GM12878 (cell line): ENCODE measurements around the gene CUZD1. TPM values are rescaled to one million over a fixed set of nuclear protein-coding genes. Genes with fewer than 3 reads are reported as not detected.
"Not testable (repeated sequence)": the region's sequence is repeated elsewhere in the genome, so short reads cannot be mapped to it uniquely, and the experiment has no call there.

Experiments
- ATAC-seq: fragments of 200-7000 bp; cut with Tn5 transposase; 3 replicates; pipeline ENCODE4 v1.9.1; 2020; ENCODE audit warnings: mild to moderate bottlenecking, moderate library complexity
- BruUV-seq: library from RNA; stranded (reverse); fragments of 400-500 nt; replicated peaks from 2 replicates; lab custom pipeline; 2021; lab: Mats Ljungman, UMichigan
- CTCF ChIA-PET: fragments of 300-600 bp; sonication (Branson Sonifier 250); formaldehyde crosslinking; extraction: SDS; loops from one replicate; lab custom pipeline; 2021; ENCODE audit warnings: inconsistent platforms; lab: Yijun Ruan, JAX
- POLR2A ChIA-PET: fragments of 350-600 bp; formaldehyde crosslinking; extraction: SDS; loops from one replicate; lab custom pipeline; 2021; ENCODE audit warnings: inconsistent platforms; lab: Charles Lee
- RAD21 ChIA-PET: fragments of 300-600 bp; sonication (Branson Sonifier 250); formaldehyde crosslinking; loops from one replicate; lab custom pipeline; 2023; ENCODE audit warnings: antibody characterized with exemption; ENCODE audit not compliant: unreplicated experiment; lab: Charles Lee
- SMC1A ChIA-PET: fragments of 300-600 bp; sonication (Branson Sonifier 250); formaldehyde crosslinking; loops from one replicate; lab custom pipeline; 2023; ENCODE audit not compliant: unreplicated experiment, uncharacterized antibody; lab: Charles Lee
- DNase-seq: peaks from one replicate; pipeline ENCODE4 v3.0.0-alpha.2; 2011; ENCODE audit warnings: low read depth, low spot score
- FAIRE-seq: peaks from 3 replicates; lab custom pipeline; 2011; peaks lifted over from hg19 to GRCh38; lab: Jason Lieb, UNC
- H2AFZ ChIP-seq: 2 replicates; pipeline ENCODE4 v1.6.0; 2011; ENCODE audit warnings: low read depth, low read length, control low read depth; ENCODE audit not compliant: control insufficient read depth
- H3K27ac ChIP-seq: 2 replicates; pipeline ENCODE4 v1.5.1; 2011; ENCODE audit warnings: control low read depth; ENCODE audit not compliant: control insufficient read depth, insufficient read depth
- H3K27me3 ChIP-seq, 2 experiments: replicated peaks in 1 of 2; 2 replicates each; pipeline versions ENCODE4 v1.6.0 to v1.6.1; 2011; ENCODE audit warnings: low read length in 1 of 2; ENCODE audit not compliant: control insufficient read depth in 2 of 2, insufficient read depth in 2 of 2
- H3K36me3 ChIP-seq, 2 experiments: 2 replicates each; pipeline ENCODE4 v1.5.1; 2011; ENCODE audit warnings: low read length in 1 of 2; ENCODE audit not compliant: control insufficient read depth in 2 of 2, insufficient read depth in 2 of 2
- H3K4me1 ChIP-seq: 2 replicates; pipeline ENCODE4 v1.6.1; 2011; ENCODE audit warnings: mild to moderate bottlenecking, low read length, moderate library complexity, mixed read lengths; ENCODE audit not compliant: control insufficient read depth, insufficient read depth
- H3K4me2 ChIP-seq: 2 replicates; pipeline ENCODE4 v1.6.0; 2011; ENCODE audit warnings: control low read depth; ENCODE audit not compliant: control insufficient read depth, insufficient read depth
- H3K4me3 ChIP-seq: fragments of 200-600 bp; sonication (generic); 2 replicates; pipeline ENCODE4 v1.5.1; 2016
- H3K79me2 ChIP-seq: 2 replicates; pipeline ENCODE4 v1.6.0; 2011; ENCODE audit warnings: low read length; ENCODE audit not compliant: control insufficient read depth, insufficient read depth
- H3K9ac ChIP-seq: 2 replicates; pipeline ENCODE4 v1.8.0; 2011; ENCODE audit warnings: low read length, control low read depth, mixed read lengths; ENCODE audit not compliant: control insufficient read depth, insufficient read depth
- H3K9me3 ChIP-seq: replicated peaks from 3 replicates; pipeline ENCODE4 v1.5.1; 2011; ENCODE audit warnings: mild to moderate bottlenecking, low read length; ENCODE audit not compliant: control insufficient read depth, insufficient read depth
- H4K20me1 ChIP-seq: 2 replicates; pipeline ENCODE4 v1.6.0; 2011; ENCODE audit not compliant: control insufficient read depth, insufficient read depth
- WGBS: methylation state at CpG from one replicate; pipeline ENCODE4 v1.1.6; 2016; ENCODE audit warnings: low lambda C conversion rate; ENCODE audit not compliant: insufficient replicate concordance, insufficient coverage; ENCODE audit errors: missing lambda C conversion rate; 5-methylcytosine and 5-hydroxymethylcytosine counted together
- in situ Hi-C: fragments of 300-500 bp; cut with MboI; formaldehyde crosslinking; loops from 9 replicates; pipeline ENCODE4 v1.14.3; 2018; ENCODE audit warnings: mixed read lengths
- intact Hi-C: fragments of 100-400 bp; cut with micrococcal nuclease; formaldehyde crosslinking; loops from one replicate; pipeline ENCODE4 v1.14.2; 2022; ENCODE audit not compliant: unreplicated experiment
- polyA plus RNA-seq, 11 experiments: library from polyadenylated mRNA; depleted of rRNA in 4 of 11; unstranded in 6 of 11; stranded (reverse) in 5 of 11; fragments of >200 nt; fragmentation: Nextera tagmentation in 4 of 11; fragmentation: Illumina TruSeq in 1 of 11; extraction: Ambion mirVana in 4 of 11; extraction: Trizol in 1 of 11; gene quantifications; 1 replicate in 1 of 11; 2 replicates in 10 of 11; pipeline versions ENCODE4 v1.2.1 to v1.2.3, GENCODE V29; 2011 to 2016; ENCODE audit warnings: inconsistent platforms in 2 of 11, missing spikeins in 2 of 11, low read depth in 1 of 11
- total RNA-seq, 4 experiments: library from RNA; depleted of rRNA in 3 of 4; stranded (reverse); fragments of >200 nt in 3 of 4; fragmentation: Illumina TruSeq in 1 of 4; extraction: Trizol in 1 of 4; gene quantifications; 2 replicates each; pipeline versions ENCODE4 v1.2.1 to v1.2.3, GENCODE V29; 2013 to 2021

Gene CUZD1
- total and polyA plus RNA-seq, 10 of the 15 experiments (the other 5 are each of a cell fraction or from before 2014, with no cell fraction given): 0.66 to 2.3 (median 1.5) TPM

- H3K27me3 ChIP-seq, H2AFZ ChIP-seq, CTCF ChIA-PET, H3K27ac ChIP-seq, DNase-seq, FAIRE-seq, POLR2A ChIA-PET, ATAC-seq, H3K9ac ChIP-seq, BruUV-seq, H3K79me2 ChIP-seq, H3K4me1 ChIP-seq, RAD21 ChIA-PET, H3K4me3 ChIP-seq, H3K9me3 ChIP-seq, H3K4me2 ChIP-seq, SMC1A ChIA-PET, H3K36me3 ChIP-seq, intact Hi-C loops, H4K20me1 ChIP-seq, in situ Hi-C loops: not testable (repeated sequence)
- WGBS: 100% methylated on average over 1 of the region's 2 CpGs
Observed at GRCh38 chr10:122868768-122869167, 23.1 kb upstream of the CUZD1 start.

GRCh38 chr10:122866757-122867482, 21.3 kb upstream of the CUZD1 start:
- FAIRE-seq, H3K4me3 ChIP-seq, H2AFZ ChIP-seq, POLR2A ChIA-PET, H3K4me2 ChIP-seq, H3K4me1 ChIP-seq, H3K27ac ChIP-seq, SMC1A ChIA-PET, intact Hi-C loops, RAD21 ChIA-PET, H3K36me3 ChIP-seq, in situ Hi-C loops, ATAC-seq, H3K27me3 ChIP-seq, H3K9me3 ChIP-seq, H3K9ac ChIP-seq, H4K20me1 ChIP-seq, BruUV-seq, DNase-seq: not testable (repeated sequence)
- CTCF ChIA-PET: interaction anchor here (1.3 kb wide), 1 partner anchor 109 kb away, joined by 4 read pairs; no protein-coding TSS in a partner anchor
- H3K79me2 ChIP-seq: peaks cover 10% of the 10 kb centered on the region
- WGBS: 96% methylated on average over 3 of the region's 3 CpGs
